Uterus (tissue), 4 donors: ENCODE results near the gene SULT2B1. TPM values are rescaled to one million over a fixed set of nuclear protein-coding genes. Genes with fewer than 3 reads are reported as not detected.
"Not testable (repeated sequence)": the region's sequence is repeated elsewhere in the genome, so short reads cannot be mapped to it uniquely, and the experiment has no call there.

Experiments
- DNase-seq, 2 donors: peaks; one replicate each; pipeline ENCODE4 v3.0.0-alpha.2; 2019 to 2020
- H3K27ac ChIP-seq, 2 donors: fragments of 200-600 bp; sonication (generic); 1 replicate in 1 of 2; 2 replicates in 1 of 2; pipeline ENCODE4 v1.5.1; 2016 to 2018
- H3K27me3 ChIP-seq, 2 donors: fragments of 200-600 bp; sonication (generic); one replicate each; pipeline ENCODE4 v1.5.1; 2018 to 2019; ENCODE audit warnings: control low read depth in 1 of 2
- H3K36me3 ChIP-seq, 2 donors: fragments of 200-600 bp; sonication (generic); one replicate each; pipeline ENCODE4 v1.5.1; 2019; ENCODE audit warnings: control low read depth in 1 of 2
- H3K4me1 ChIP-seq, 2 donors: fragments of 200-600 bp; sonication (generic); one replicate each; pipeline ENCODE4 v1.5.1; 2018 to 2019; ENCODE audit warnings: control low read depth in 1 of 2
- H3K4me3 ChIP-seq, 2 donors: fragments of 200-600 bp; sonication (generic); 1 replicate in 1 of 2; 2 replicates in 1 of 2; pipeline ENCODE4 v1.5.1; 2018 to 2019; ENCODE audit warnings: mild to moderate bottlenecking in 1 of 2
- H3K9me3 ChIP-seq, 2 donors: fragments of 200-600 bp; sonication (generic); one replicate each; pipeline ENCODE4 v1.5.1; 2019; ENCODE audit warnings: control low read depth in 1 of 2
- CTCF ChIP-seq, 4 experiments: fragments of 200-600 bp in 2 of 4; fragments of 450-650 bp in 2 of 4; sonication (generic) in 2 of 4; IDR thresholded peaks; one replicate each; pipeline ENCODE4 v1.5.1; 2016 to 2019; ENCODE audit warnings: antibody characterized with exemption in 4 of 4, mild to moderate bottlenecking in 2 of 4, moderate library complexity in 1 of 4
- POLR2A ChIP-seq, 2 donors: fragments of 450-650 bp; IDR thresholded peaks; one replicate each; pipeline ENCODE4 v1.6.1; 2016; ENCODE audit warnings: antibody characterized with exemption in 2 of 2, mild to moderate bottlenecking in 1 of 2, moderate library complexity in 1 of 2
- intact Hi-C: fragments of 100-400 bp; cut with DNase I; formaldehyde crosslinking; loops from one replicate; pipeline ENCODE4 v1.15.1; 2023; ENCODE audit warnings: low total_unique reads
- total RNA-seq, 4 donors: library from RNA; depleted of rRNA in 3 of 4; stranded (reverse); fragments of >200 nt in 3 of 4; gene quantifications; one replicate each; pipeline versions ENCODE4 v1.1.0 to v1.2.4, GENCODE V29; 2014 to 2023
- donor health status: DM: yes; HTN: yes; CAD: no.

The SULT2B1 gene
- total RNA-seq, 4 donors from 2014 or later, result 0.41 TPM; not detected in 3

GRCh38 chr19:48571378-48572162 lies 19.6 kb downstream of the SULT2B1 start:
- no peak for DNase-seq
- Histone ChIP-seq H3K27ac (no peak overlapping the region), H3K36me3 (no peaks in the 10 kb centered on the region), H3K27me3 (no peaks in the 10 kb centered on the region), H3K9me3 (no peaks in the 10 kb centered on the region), H3K4me3 (no peak overlapping the region), H3K4me1 (no peaks in the 10 kb centered on the region)
- intact Hi-C loops, result no loop called here
- no peak for TF ChIP-seq POLR2A (IDR thresholded peaks at IDR 0.05)
- TF ChIP-seq CTCF (IDR thresholded peaks at IDR 0.05), result no peak

GRCh38 chr19:48573163-48573505 lies 21.2 kb downstream of the SULT2B1 start:
- intact Hi-C loops, result no loop called here

DNA sequence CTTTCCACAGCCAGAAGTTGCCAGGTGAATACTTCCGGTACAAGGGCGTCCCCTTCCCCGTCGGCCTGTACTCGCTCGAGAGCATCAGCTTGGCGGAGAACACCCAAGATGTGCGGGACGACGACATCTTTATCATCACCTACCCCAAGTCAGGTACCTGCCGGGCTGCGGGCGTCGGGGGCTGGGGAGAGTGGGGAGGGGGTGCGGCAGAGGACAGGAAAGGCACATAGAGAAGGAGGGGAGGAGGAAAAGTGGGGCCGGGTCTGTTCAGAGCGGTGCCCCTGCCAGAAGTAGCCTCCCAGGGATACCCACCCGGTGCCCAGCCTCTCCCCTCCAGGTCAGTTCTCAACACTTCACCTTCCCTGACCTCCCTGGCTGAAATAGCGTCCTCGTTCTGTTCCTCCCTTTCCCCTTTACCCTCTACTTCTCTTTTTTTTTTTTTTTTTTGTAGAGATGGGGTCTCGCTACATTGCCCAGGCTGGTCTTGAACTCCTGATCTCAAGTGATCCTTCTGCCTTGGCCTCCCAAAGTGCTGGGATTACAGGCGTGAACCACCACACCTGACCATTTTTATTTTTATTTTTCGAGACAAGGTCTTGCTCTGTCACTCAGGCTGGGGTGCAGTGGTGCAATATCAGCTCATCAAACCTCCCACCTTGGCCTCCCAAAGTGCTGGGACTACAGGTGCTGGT lies 24.1 kb downstream of the SULT2B1 start:
- DNase-seq, result no peak
- no peaks in the 10 kb centered on the region for H3K36me3 ChIP-seq
- no peak overlapping the region for H3K4me3 ChIP-seq
- intact Hi-C loops, result no loop called here
- no peaks in the 10 kb centered on the region for H3K27me3 ChIP-seq
- no peaks in the 10 kb centered on the region for H3K9me3 ChIP-seq
- TF ChIP-seq CTCF (IDR thresholded peaks at IDR 0.05), result no peak
- no peak for TF ChIP-seq POLR2A (IDR thresholded peaks at IDR 0.05)
- H3K4me1 ChIP-seq, result no peaks in the 10 kb centered on the region
- no peak overlapping the region for H3K27ac ChIP-seq

More at GRCh38 chr19:48573163-48573505, 21.2 kb downstream of the SULT2B1 start:
- Histone ChIP-seq H3K4me1 (no peaks in the 10 kb centered on the region), H3K4me3 (no peak overlapping the region), H3K27me3 (no peaks in the 10 kb centered on the region), H3K9me3 (no peaks in the 10 kb centered on the region), H3K36me3 (no peaks in the 10 kb centered on the region), H3K27ac (no peak overlapping the region)
- no peak for DNase-seq
- no peak for TF ChIP-seq CTCF (IDR thresholded peaks at IDR 0.05)
- TF ChIP-seq POLR2A (IDR thresholded peaks at IDR 0.05), result no peak

DNA sequence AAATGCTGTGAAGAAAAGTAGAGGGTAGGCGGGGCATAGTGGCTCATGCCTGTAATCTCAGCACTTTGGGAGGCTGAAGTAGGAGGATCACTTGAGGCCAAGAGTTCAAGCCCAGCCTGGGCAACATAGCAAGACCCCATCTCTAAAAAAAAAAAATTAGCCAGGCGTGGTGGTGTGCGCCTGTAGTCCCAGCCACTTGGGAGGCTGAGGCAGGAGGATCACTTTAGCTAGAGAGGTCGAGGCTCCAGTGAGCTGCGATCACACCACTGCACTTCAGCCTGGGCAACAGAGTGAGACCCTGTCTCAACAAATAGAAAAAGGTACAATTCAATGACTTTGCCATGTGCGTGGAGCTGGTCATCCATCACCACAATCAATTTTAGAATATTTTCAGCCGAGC lies 25.9 kb downstream of the SULT2B1 start:
- intact Hi-C loops, DNase-seq, H3K4me1 ChIP-seq, H3K27ac ChIP-seq, H3K27me3 ChIP-seq, H3K9me3 ChIP-seq, H3K4me3 ChIP-seq, H3K36me3 ChIP-seq: not testable (repeated sequence)

DNA sequence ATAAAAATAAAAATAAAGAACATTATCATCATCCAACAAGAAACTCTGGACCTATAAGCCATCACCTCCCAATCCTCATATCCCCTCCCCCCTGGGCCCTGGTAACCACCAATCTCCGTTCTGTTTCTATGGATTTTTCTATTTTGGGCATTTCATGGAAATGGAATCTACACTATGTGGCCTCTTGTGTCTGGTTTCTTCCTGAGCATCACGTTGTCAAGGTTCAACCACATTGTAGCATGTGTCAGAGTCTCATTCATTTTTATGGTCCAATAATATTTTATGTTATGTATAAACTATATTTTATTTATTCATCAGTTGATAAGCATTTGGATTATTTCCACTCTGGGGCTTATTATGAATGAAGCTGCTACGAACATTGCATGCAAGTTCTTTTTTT lies 26.9 kb downstream of the SULT2B1 start:
- intact Hi-C loops, result no loop called here
- Histone ChIP-seq H3K27ac (no peak overlapping the region), H3K36me3 (no peaks in the 10 kb centered on the region), H3K27me3 (no peaks in the 10 kb centered on the region), H3K4me1 (no peaks in the 10 kb centered on the region), H3K9me3 (no peaks in the 10 kb centered on the region), H3K4me3 (no peak overlapping the region)
- no peak for TF ChIP-seq POLR2A (IDR thresholded peaks at IDR 0.05)
- TF ChIP-seq CTCF (IDR thresholded peaks at IDR 0.05), result no peak
- no peak for DNase-seq
